ENCODE measurements around the gene CNPY2. TPM values are rescaled to one million over a fixed set of nuclear protein-coding genes. Genes with fewer than 3 reads are reported as not detected.

Gene CNPY2
- total RNA-seq, 3 donors from 2014 or later, result 75.5 to 79.3 (median 77.7) TPM

DNA sequence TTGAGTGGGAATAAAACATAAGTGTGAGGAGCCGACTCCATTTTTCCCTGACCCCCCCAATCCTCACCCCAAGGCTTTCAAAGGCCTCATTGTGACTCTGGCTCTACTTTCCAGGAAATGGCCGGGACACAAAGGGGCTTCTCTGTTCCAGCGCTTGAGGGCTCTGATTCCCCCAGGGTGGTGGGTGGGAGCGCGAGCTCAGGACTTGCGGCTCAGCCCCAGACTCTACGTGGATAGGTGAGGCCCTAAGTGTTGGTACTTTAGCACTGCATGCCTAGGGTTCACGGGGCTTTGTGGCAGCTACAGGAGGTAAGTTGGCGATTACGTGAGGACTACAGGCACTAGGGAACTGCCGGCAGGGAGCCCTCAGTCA, 553 bp downstream of the CNPY2 start:
- peaks cover 11% of the 10 kb centered on the region for H3K4me1 ChIP-seq (ENCODE audit: low read depth)
- peak overlapping the region; percentile 50 for H3K4me3 ChIP-seq
- TF ChIP-seq, protein P1, sequence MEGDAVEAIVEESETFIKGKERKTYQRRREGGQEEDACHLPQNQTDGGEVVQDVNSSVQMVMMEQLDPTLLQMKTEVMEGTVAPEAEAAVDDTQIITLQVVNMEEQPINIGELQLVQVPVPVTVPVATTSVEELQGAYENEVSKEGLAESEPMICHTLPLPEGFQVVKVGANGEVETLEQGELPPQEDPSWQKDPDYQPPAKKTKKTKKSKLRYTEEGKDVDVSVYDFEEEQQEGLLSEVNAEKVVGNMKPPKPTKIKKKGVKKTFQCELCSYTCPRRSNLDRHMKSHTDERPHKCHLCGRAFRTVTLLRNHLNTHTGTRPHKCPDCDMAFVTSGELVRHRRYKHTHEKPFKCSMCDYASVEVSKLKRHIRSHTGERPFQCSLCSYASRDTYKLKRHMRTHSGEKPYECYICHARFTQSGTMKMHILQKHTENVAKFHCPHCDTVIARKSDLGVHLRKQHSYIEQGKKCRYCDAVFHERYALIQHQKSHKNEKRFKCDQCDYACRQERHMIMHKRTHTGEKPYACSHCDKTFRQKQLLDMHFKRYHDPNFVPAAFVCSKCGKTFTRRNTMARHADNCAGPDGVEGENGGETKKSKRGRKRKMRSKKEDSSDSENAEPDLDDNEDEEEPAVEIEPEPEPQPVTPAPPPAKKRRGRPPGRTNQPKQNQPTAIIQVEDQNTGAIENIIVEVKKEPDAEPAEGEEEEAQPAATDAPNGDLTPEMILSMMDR (IDR thresholded peaks at IDR 0.05), result no peak
- peak; percentile 20 for ATAC-seq
- DNase-seq, result peak in 2 of 3 donors; percentile 26 to 44
- H3K36me3 ChIP-seq (ENCODE audit: low read depth), result no peaks in the 10 kb centered on the region
- intact Hi-C loops (cut with DNase I, micrococcal nuclease), result no loop called here
- H3K9me3 ChIP-seq, result no peaks in the 10 kb centered on the region

DNA sequence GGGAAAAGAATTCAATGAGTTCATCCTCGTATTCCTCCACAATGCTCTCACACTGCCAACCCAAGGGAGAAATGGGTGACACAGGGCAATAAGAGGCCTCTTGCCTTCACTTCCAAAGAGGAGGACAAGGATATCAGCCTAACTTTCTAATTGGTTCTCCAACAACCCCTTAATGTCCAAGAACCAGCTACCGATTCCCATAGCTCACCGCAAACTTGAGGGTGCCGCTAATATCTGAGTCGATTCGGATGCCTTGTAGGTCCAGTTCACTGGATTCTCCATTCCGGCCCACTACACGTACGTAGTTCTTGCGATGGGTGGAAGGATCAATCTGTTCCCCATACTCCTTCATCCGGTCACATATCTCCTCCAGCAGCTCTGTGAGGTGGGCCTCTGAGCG, 4.8 kb downstream of the CNPY2 start:
- TF ChIP-seq, protein P1 (IDR thresholded peaks at IDR 0.05), result no peak
- intact Hi-C loops (cut with DNase I, micrococcal nuclease), result no loop called here
- no peaks in the 10 kb centered on the region for H3K9me3 ChIP-seq
- DNase-seq, result no peak
- H3K36me3 ChIP-seq (ENCODE audit: low read depth), result no peaks in the 10 kb centered on the region
- H3K4me3 ChIP-seq, result no peak overlapping the region
- peaks cover 11% of the 10 kb centered on the region for H3K4me1 ChIP-seq (ENCODE audit: low read depth)
- ATAC-seq, result no peak

DNA sequence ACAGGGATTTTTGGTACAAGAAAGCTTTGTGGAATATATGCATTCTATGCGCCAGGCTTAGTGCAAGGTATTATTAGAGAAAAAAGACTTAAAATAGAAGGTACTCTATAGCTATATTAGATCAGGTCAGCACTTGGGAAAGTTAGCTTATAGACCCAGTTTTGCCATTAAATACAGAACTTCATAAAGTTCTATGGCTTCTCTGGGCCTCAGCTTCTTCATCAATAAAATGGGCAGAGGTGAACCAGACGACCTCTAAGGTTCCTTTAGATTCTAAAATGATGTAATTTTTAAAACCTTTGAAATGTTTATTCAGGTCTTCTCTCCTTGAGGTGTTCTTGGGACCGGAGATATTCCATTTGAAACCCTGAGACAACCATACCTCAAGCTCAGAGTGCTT, 7.1 kb downstream of the CNPY2 start:
- intact Hi-C loops (cut with DNase I, micrococcal nuclease), result no loop called here
- H3K36me3 ChIP-seq (ENCODE audit: low read depth), result no peaks in the 10 kb centered on the region
- H3K9me3 ChIP-seq, result no peaks in the 10 kb centered on the region
- ATAC-seq, result no peak
- no peak for DNase-seq
- TF ChIP-seq, protein P1 (IDR thresholded peaks at IDR 0.05), result no peak
- H3K4me1 ChIP-seq (ENCODE audit: low read depth), result no peaks in the 10 kb centered on the region
- H3K4me3 ChIP-seq, result no peak overlapping the region

DNA sequence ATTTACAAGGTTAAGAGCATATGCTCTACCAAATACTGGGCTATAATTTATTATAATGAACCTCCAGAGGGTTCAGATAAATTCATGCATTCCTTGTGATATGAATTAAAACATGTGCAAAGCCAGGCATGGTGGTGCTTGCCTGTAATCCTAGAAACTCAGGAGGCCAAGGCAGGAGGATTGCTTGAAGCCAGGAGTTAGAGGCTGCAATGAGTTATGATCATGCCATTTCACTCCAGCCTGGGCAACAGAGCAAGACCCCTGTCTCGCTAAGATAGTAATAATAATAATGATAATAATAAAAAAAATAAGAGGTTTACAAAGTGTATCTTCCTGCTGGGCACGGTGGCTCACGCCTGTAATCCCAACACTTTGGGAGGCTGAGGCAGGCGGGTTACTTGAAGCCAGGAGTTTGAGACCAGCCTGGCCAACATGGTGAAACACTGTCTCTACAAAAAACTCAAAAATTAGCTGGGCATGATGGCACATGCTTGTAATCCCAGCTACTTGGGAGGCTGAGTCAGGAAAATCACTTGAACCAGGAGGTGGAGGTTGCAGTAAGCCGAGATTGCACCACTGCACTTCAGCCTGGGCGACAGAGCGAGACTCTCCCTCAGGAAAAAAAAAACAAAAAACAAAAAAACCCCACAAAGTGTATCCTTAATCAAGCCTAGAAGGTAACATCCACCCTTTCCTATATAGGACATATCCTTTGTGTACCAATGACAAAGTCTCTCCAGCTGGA, 8.4 kb downstream of the CNPY2 start:
- H3K4me1 ChIP-seq (ENCODE audit: low read depth), result no peaks in the 10 kb centered on the region
- ATAC-seq, result no peak
- intact Hi-C loops (cut with DNase I, micrococcal nuclease), result no loop called here
- no peak for DNase-seq
- no peaks in the 10 kb centered on the region for H3K9me3 ChIP-seq
- H3K4me3 ChIP-seq, result no peak overlapping the region
- TF ChIP-seq, protein P1 (IDR thresholded peaks at IDR 0.05), result no peak
- H3K36me3 ChIP-seq (ENCODE audit: low read depth), result no peaks in the 10 kb centered on the region

DNA sequence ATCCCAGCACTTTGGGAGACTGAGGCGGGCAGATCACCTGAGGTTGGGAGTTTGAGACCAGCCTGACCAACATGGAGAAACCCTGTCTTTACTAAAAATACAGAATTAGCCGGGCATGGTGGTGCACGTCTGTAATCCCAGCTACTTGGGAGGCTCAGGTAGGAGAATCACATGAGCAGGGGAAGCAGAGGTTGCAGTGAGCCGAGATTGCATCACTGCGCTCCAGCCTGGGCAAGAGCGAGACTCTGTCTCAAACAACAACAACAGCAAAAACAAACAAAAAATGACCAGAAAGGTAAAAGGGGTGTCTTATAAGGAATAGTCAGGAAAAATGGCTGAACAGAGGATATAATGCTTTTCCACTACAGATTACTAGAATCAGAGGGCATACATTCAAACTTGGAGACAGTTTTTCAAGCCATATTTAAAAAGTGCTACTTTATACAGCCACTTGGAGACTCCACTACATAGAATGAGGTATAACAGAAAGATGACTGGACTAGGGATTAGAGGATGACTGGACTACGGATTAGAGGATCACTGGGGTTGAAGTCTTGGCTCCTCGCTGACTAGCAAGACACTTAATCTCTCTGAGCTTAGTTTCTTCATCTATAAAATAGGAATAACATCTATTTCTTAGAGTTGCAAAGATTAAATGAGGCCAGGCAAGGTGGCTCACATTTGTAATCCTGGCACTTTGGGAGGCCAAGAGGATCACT, 10.8 kb downstream of the CNPY2 start:
- Histone ChIP-seq H3K36me3 (ENCODE audit: low read depth) (no peaks in the 10 kb centered on the region), H3K4me3 (no peak overlapping the region), H3K4me1 (ENCODE audit: low read depth) (peaks cover 10% of the 10 kb centered on the region), H3K9me3 (no peaks in the 10 kb centered on the region)
- DNase-seq, result no peak
- intact Hi-C loops (cut with DNase I, micrococcal nuclease), result no loop called here
- TF ChIP-seq, protein P1 (IDR thresholded peaks at IDR 0.05), result no peak
- ATAC-seq, result no peak

Measured in mucosa of descending colon (tissue), 3 donors.